Tibial artery (tissue), 4 donors: ENCODE results near the gene MBD3L2.
"Not testable (repeated sequence)": the region's sequence is repeated elsewhere in the genome, so short reads cannot be mapped to it uniquely, and the experiment has no call there.

Experiments used
- DNase-seq, 2 donors: peaks; one replicate each; pipeline ENCODE4 v3.0.0-alpha.2; 2019
- H3K27ac ChIP-seq, 2 donors: fragments of 200-600 bp; sonication (generic) in 1 of 2; 1 replicate in 1 of 2; 2 replicates in 1 of 2; pipeline ENCODE4 v1.5.1; 2018 to 2019; ENCODE audit warnings: mild to moderate bottlenecking in 1 of 2
- H3K27me3 ChIP-seq, 2 donors: fragments of 200-600 bp; sonication (generic) in 1 of 2; one replicate each; pipeline versions ENCODE4 v1.5.1 to v1.6.0; 2016 to 2019
- H3K36me3 ChIP-seq, 3 donors: fragments of 200-600 bp; sonication (generic) in 2 of 3; one replicate each; pipeline ENCODE4 v1.5.1; 2016 to 2019; ENCODE audit warnings: mild to moderate bottlenecking in 2 of 3
- H3K4me1 ChIP-seq, 4 donors: fragments of 200-600 bp; sonication (generic) in 2 of 4; 1 replicate in 3 of 4; 2 replicates in 1 of 4; pipeline ENCODE4 v1.5.1; 2016 to 2019
- H3K4me3 ChIP-seq, 2 donors: fragments of 200-600 bp; sonication (generic) in 1 of 2; 1 replicate in 1 of 2; 2 replicates in 1 of 2; pipeline ENCODE4 v1.5.1; 2018 to 2019; ENCODE audit warnings: mild to moderate bottlenecking in 2 of 2
- H3K9me3 ChIP-seq, 3 donors: fragments of 200-600 bp; sonication (generic) in 1 of 3; one replicate each; pipeline ENCODE4 v1.5.1; 2016 to 2019
- CTCF ChIP-seq, 2 experiments: fragments of 200-600 bp in 1 of 2; fragments of 450-650 bp in 1 of 2; IDR thresholded peaks; one replicate each; pipeline ENCODE4 v1.5.1; 2017 to 2019; ENCODE audit warnings: antibody characterized with exemption in 2 of 2, mild to moderate bottlenecking in 1 of 2, moderate library complexity in 1 of 2
- intact Hi-C: fragments of 100-400 bp; cut with DNase I; formaldehyde crosslinking; loops from one replicate; pipeline ENCODE4 v1.15.0; 2023; ENCODE audit warnings: low total_unique reads

MBD3L2 gene

GRCh38 chr19:7052896-7053295 lies 3.8 kb downstream of the MBD3L2 start:
- intact Hi-C loops, H3K4me3 ChIP-seq, H3K27ac ChIP-seq, H3K27me3 ChIP-seq, H3K36me3 ChIP-seq, H3K4me1 ChIP-seq, H3K9me3 ChIP-seq, DNase-seq: not testable (repeated sequence)

- DNase-seq, H3K36me3 ChIP-seq, H3K4me3 ChIP-seq, H3K27ac ChIP-seq, intact Hi-C loops, H3K27me3 ChIP-seq, H3K9me3 ChIP-seq, H3K4me1 ChIP-seq: not testable (repeated sequence)
Observed at GRCh38 chr19:7054635-7055368, 5.7 kb downstream of the MBD3L2 start.

- H3K4me3 ChIP-seq, H3K9me3 ChIP-seq, DNase-seq, H3K36me3 ChIP-seq, H3K27ac ChIP-seq, H3K27me3 ChIP-seq, H3K4me1 ChIP-seq, intact Hi-C loops: not testable (repeated sequence)
Observed at GRCh38 chr19:7055679-7056078, 6.6 kb downstream of the MBD3L2 start.

- H3K27ac ChIP-seq, H3K36me3 ChIP-seq, H3K4me3 ChIP-seq, intact Hi-C loops, H3K27me3 ChIP-seq, DNase-seq, H3K4me1 ChIP-seq, H3K9me3 ChIP-seq: not testable (repeated sequence)
Observed at GRCh38 chr19:7056371-7056770, 7.2 kb downstream of the MBD3L2 start.

- H3K4me1 ChIP-seq, H3K4me3 ChIP-seq, DNase-seq, H3K27me3 ChIP-seq, H3K27ac ChIP-seq, H3K36me3 ChIP-seq, intact Hi-C loops, H3K9me3 ChIP-seq: not testable (repeated sequence)
Observed at GRCh38 chr19:7058576-7058975, 9.5 kb downstream of the MBD3L2 start, which contains the start of gene MBD3L3. MBD3L3 (minus strand) TSS chr19:7058676; CDS start chr19:7058605, 71 bp downstream.

GRCh38 chr19:7059977-7060376 lies 10.9 kb downstream of the MBD3L2 start:
- intact Hi-C loops, H3K27ac ChIP-seq, DNase-seq, H3K27me3 ChIP-seq, H3K4me1 ChIP-seq, H3K36me3 ChIP-seq, H3K9me3 ChIP-seq, H3K4me3 ChIP-seq: not testable (repeated sequence)

GRCh38 chr19:7063339-7063738 lies 14.2 kb downstream of the MBD3L2 start:
- Histone ChIP-seq H3K4me3 (no peak overlapping the region), H3K9me3 (no peaks in the 10 kb centered on the region), H3K27ac (no peak overlapping the region), H3K4me1 (no peaks in the 10 kb centered on the region), H3K27me3 (no peaks in the 10 kb centered on the region), H3K36me3 (no peaks in the 10 kb centered on the region)
- no peak for TF ChIP-seq CTCF (IDR thresholded peaks at IDR 0.05)
- intact Hi-C loops: no loop called here
- DNase-seq: no peak

- no peak overlapping the region for H3K4me3 ChIP-seq
- DNase-seq: no peak
- no peaks in the 10 kb centered on the region for H3K36me3 ChIP-seq
- no peak for TF ChIP-seq CTCF (IDR thresholded peaks at IDR 0.05)
- H3K9me3 ChIP-seq: no peaks in the 10 kb centered on the region
- no peaks in the 10 kb centered on the region for H3K4me1 ChIP-seq
- no peaks in the 10 kb centered on the region for H3K27me3 ChIP-seq
- no peak overlapping the region for H3K27ac ChIP-seq
- intact Hi-C loops: no loop called here
Observed at GRCh38 chr19:7063764-7064418, 14.8 kb downstream of the MBD3L2 start.
